Measurements from ENCODE around the gene UGT8. TPM values are rescaled to one million over a fixed set of nuclear protein-coding genes. Genes with fewer than 3 reads are reported as not detected.

Gene UGT8
- total and polyA plus RNA-seq, 2 donors (not counting 1 experiment from before 2014, with no cell fraction given), result 4.2 to 24.0 TPM

- no peaks in the 10 kb centered on the region for H3K27me3 Mint-ChIP-seq
- H3K9ac ChIP-seq (ENCODE audit: low read length), result no peak overlapping the region
- no peaks in the 10 kb centered on the region for H3K36me3 ChIP-seq (replicated peaks in 1 of 2; ENCODE audit: control extremely low read depth in 1 of 2, control insufficient read depth in 1 of 2, extremely low read depth in 1 of 2, insufficient read depth in 2 of 2, low read length in 1 of 2)
- peaks cover 2% of the 10 kb centered on the region for H3K4me1 Mint-ChIP-seq
- intact Hi-C loops (cut with micrococcal nuclease), result no loop called here
- H3K4me2 ChIP-seq (replicated peaks; ENCODE audit: low read depth, low read length, poor library complexity, severe bottlenecking), result no peak overlapping the region
- H3K27ac Mint-ChIP-seq, result no peak overlapping the region
- 89% methylated on average over 8 of the region's 8 CpGs for WGBS (ENCODE audit: insufficient coverage)
- H3K79me2 ChIP-seq (ENCODE audit: control insufficient read depth, insufficient read depth, low read length), result no peaks in the 10 kb centered on the region
- no peak overlapping the region for H3K4me3 ChIP-seq (ENCODE audit: control extremely low read depth in 1 of 5, extremely low read depth in 1 of 5, insufficient read depth in 1 of 5, low read depth in 2 of 5, low read length in 4 of 5)
- CTCF ChIA-PET, result no interaction called here
- POLR2A ChIA-PET, result no interaction called here
- H3K27me3 ChIP-seq (replicated peaks in 1 of 4; ENCODE audit: control extremely low read depth in 1 of 4, control insufficient read depth in 3 of 4, insufficient read depth in 4 of 4, low read length in 3 of 4), result peaks cover 0 to 4% (median 0%) of the 10 kb centered on the region in 4 experiments
- H3K9me3 ChIP-seq (ENCODE audit: control extremely low read depth in 1 of 3, control insufficient read depth in 2 of 3, insufficient read depth in 1 of 3, low read length in 2 of 3), result peaks cover 0 to 7% (median 1%) of the 10 kb centered on the region in 3 donors
- no peak for DNase-seq
- no peak for ATAC-seq (ENCODE audit: low read depth)
- H3K9me3 Mint-ChIP-seq (ENCODE audit: insufficient read depth), result no peaks in the 10 kb centered on the region
- H3K4me1 ChIP-seq (ENCODE audit: control insufficient read depth in 2 of 2, insufficient read depth in 2 of 2, low read length in 2 of 2), result peaks cover 4 to 6% of the 10 kb centered on the region in 2 donors
- H4K20me1 ChIP-seq (ENCODE audit: control insufficient read depth, insufficient read depth, low read length, poor library complexity, severe bottlenecking), result no peaks in the 10 kb centered on the region
- H3K4me3 Mint-ChIP-seq, result no peak overlapping the region
- H3K27ac ChIP-seq (ENCODE audit: low read length in 2 of 2), result no peak overlapping the region
- H2AFZ ChIP-seq (ENCODE audit: insufficient read depth, low read depth, low read length, poor library complexity, severe bottlenecking), result no peak overlapping the region
- TF ChIP-seq CTCF (IDR thresholded peaks at IDR 0.05) (no peak), EZH2 (IDR thresholded peaks at IDR 0.05; ENCODE audit: borderline replicate concordance, insufficient read depth, low read depth, low read length, poor library complexity, severe bottlenecking) (no peak)
Measured at GRCh38 chr4:114593526-114593925, 5.1 kb upstream of the UGT8 start.

- Histone ChIP-seq H3K9ac (ENCODE audit: low read length) (no peak overlapping the region), H3K27ac (ENCODE audit: low read length in 2 of 2) (no peak overlapping the region), H4K20me1 (ENCODE audit: control insufficient read depth, insufficient read depth, low read length, poor library complexity, severe bottlenecking) (no peaks in the 10 kb centered on the region), H3K27me3 (replicated peaks in 1 of 4; ENCODE audit: control extremely low read depth in 1 of 4, control insufficient read depth in 3 of 4, insufficient read depth in 4 of 4, low read length in 3 of 4) (peaks cover 0 to 4% (median 0%) of the 10 kb centered on the region in 4 experiments), H3K4me3 (ENCODE audit: control extremely low read depth in 1 of 5, extremely low read depth in 1 of 5, insufficient read depth in 1 of 5, low read depth in 2 of 5, low read length in 4 of 5) (no peak overlapping the region), H3K4me1 (ENCODE audit: control insufficient read depth in 2 of 2, insufficient read depth in 2 of 2, low read length in 2 of 2) (peaks cover 8 to 15% of the 10 kb centered on the region in 2 donors), H2AFZ (ENCODE audit: insufficient read depth, low read depth, low read length, poor library complexity, severe bottlenecking) (no peak overlapping the region), H3K4me2 (replicated peaks; ENCODE audit: low read depth, low read length, poor library complexity, severe bottlenecking) (no peak overlapping the region), H3K36me3 (replicated peaks in 1 of 2; ENCODE audit: control extremely low read depth in 1 of 2, control insufficient read depth in 1 of 2, extremely low read depth in 1 of 2, insufficient read depth in 2 of 2, low read length in 1 of 2) (no peaks in the 10 kb centered on the region), H3K79me2 (ENCODE audit: control insufficient read depth, insufficient read depth, low read length) (peaks cover 12% of the 10 kb centered on the region), H3K9me3 (ENCODE audit: control extremely low read depth in 1 of 3, control insufficient read depth in 2 of 3, insufficient read depth in 1 of 3, low read length in 2 of 3) (peaks cover 0 to 7% (median 1%) of the 10 kb centered on the region in 3 donors)
- peaks cover 10% of the 10 kb centered on the region for H3K4me1 Mint-ChIP-seq
- CTCF ChIA-PET, result no interaction called here
- no peaks in the 10 kb centered on the region for H3K9me3 Mint-ChIP-seq (ENCODE audit: insufficient read depth)
- POLR2A ChIA-PET, result no interaction called here
- no peak overlapping the region for H3K4me3 Mint-ChIP-seq
- H3K27ac Mint-ChIP-seq, result no peak overlapping the region
- DNase-seq (no peak), ATAC-seq (ENCODE audit: low read depth) (no peak)
- intact Hi-C loops (cut with micrococcal nuclease), result loop anchor here (5.0 kb wide), 1 partner anchor 833 kb away; the partner anchor contains the start of gene CAMK2D
- H3K27me3 Mint-ChIP-seq, result no peaks in the 10 kb centered on the region
- WGBS (ENCODE audit: insufficient coverage), result 92% methylated on average over 10 of the region's 11 CpGs
- TF ChIP-seq CTCF (IDR thresholded peaks at IDR 0.05), result no peak
- no peak for TF ChIP-seq EZH2 (IDR thresholded peaks at IDR 0.05; ENCODE audit: borderline replicate concordance, insufficient read depth, low read depth, low read length, poor library complexity, severe bottlenecking)
Measured at GRCh38 chr4:114595207-114595606, 3.4 kb upstream of the UGT8 start.

Measured in B cell (primary cell).